ENCODE measurements around the gene PSMG4.

The PSMG4 gene

DNA sequence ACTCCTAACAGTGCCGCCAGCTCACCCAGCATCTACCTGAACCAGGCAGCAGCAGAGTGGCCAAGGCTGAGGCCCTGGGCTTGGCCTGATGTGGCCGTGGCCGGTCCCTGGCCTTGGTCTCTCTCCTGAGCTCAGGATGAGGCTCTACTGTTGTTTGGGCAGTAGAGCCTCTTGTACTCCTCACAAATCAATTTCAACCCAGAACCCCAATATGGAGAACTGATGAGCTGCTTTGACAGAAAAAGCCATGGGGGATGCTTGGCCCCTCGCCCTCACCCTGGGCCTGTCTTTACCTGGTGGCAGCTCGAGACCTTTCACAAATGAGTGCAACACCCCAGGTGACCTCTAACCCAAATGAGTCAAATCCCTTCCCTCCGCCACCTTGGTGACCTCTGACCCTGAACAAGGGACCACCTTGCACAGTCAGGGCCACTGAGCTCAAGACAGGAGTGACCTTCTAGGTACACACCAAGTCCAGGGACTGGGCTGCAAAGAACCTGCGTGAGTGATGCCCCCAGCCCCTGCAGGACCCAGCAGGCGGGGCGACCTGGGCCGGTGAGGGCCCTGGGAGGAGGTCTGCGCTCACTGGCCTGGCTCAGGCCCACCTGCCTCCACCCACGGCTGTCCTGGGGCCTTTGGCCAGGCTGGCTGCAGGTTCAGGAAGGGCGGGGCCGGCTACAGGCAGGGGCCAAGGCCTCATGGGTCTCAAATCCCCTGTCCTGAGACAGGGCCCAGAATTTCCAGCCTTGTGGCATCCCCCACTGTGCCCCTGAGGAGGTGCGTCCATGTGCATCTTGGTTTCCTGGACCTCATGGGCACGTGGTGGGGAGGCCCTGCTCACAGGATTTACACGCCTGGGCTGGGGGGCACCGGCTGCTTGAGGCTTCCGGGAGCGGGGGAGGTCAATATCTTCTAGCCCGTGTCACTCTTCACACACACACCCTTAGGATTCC is 30.2 kb downstream of the PSMG4 start:
- TF ChIP-seq POLR2A (IDR thresholded peaks at IDR 0.05; ENCODE audit: extremely low read depth, insufficient read length) = no peak
- no peak for TF ChIP-seq MYC (IDR thresholded peaks at IDR 0.05; ENCODE audit: low read depth, low read length)
- no peak for DNase-seq (ENCODE audit: low read depth)
- H3K4me3 ChIP-seq (ENCODE audit: low read depth, low read length) = no peak overlapping the region

DNA sequence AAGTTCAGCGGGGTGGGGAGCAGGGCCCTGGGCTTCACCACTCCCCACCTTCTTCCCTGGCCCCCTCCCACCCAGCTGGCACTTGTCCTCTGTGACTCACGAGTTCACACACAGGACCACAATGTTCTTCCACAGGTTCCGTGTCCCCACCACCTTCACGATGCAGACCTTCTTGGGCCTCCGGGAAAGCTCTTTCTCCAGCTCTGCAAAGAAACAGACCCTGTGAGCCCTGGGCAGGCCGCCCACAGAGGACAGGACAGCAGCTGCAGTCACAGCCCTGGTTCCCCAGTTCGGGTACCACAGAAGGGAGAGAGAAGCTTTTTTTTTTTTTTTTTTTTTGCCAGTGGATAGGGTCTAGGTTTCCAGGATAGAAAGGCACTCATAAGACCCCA is 30.9 kb downstream of the PSMG4 start:
- no peak for DNase-seq (ENCODE audit: low read depth)
- TF ChIP-seq, protein P1, sequence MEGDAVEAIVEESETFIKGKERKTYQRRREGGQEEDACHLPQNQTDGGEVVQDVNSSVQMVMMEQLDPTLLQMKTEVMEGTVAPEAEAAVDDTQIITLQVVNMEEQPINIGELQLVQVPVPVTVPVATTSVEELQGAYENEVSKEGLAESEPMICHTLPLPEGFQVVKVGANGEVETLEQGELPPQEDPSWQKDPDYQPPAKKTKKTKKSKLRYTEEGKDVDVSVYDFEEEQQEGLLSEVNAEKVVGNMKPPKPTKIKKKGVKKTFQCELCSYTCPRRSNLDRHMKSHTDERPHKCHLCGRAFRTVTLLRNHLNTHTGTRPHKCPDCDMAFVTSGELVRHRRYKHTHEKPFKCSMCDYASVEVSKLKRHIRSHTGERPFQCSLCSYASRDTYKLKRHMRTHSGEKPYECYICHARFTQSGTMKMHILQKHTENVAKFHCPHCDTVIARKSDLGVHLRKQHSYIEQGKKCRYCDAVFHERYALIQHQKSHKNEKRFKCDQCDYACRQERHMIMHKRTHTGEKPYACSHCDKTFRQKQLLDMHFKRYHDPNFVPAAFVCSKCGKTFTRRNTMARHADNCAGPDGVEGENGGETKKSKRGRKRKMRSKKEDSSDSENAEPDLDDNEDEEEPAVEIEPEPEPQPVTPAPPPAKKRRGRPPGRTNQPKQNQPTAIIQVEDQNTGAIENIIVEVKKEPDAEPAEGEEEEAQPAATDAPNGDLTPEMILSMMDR (IDR thresholded peaks at IDR 0.05; ENCODE audit: low read depth, low read length) = no peak
- TF ChIP-seq, protein P2, sequence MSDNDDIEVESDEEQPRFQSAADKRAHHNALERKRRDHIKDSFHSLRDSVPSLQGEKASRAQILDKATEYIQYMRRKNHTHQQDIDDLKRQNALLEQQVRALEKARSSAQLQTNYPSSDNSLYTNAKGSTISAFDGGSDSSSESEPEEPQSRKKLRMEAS (IDR thresholded peaks at IDR 0.05; ENCODE audit: low read depth, low read length) = no peak
- no peak for TF ChIP-seq POLR2A (IDR thresholded peaks at IDR 0.05; ENCODE audit: extremely low read depth, insufficient read length)
- TF ChIP-seq MYC (IDR thresholded peaks at IDR 0.05; ENCODE audit: low read depth, low read length) = no peak

DNA sequence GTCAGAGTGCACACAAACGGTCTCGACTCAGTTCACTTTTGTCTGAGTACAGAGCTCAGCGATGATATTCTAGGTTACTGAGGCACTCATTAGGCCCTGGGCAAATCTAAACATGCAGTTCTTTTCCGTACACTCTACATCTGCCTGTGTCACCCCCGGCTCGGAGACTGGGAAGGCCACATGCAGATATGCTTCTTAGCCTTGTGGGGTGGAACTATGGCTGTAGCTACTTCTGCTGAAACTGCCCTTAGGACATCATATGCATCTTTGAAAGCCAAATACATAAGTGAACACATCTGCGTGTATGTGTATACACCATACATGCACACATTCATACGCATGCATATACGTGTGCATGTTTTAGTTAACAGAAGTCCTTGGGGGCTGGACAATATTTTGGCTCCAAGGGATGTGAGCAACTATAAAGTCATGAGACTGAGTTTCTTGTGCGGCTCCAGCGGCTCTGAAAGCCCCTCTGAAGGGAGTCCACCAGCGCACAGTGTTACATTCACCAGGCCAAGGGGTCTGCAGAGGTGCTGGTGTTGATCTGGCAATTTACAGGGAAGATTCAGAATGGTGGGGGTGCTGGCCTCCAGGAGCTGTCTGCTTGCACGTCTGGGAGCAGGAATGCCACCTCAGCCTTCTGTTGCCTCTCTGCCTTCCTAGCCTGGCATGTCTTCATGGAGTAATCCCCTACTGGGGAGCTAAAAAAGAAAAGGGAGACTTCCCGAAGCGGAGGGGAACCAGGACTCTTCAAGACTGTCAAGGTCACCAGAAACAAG is 31.6 kb downstream of the PSMG4 start:
- no peak for TF ChIP-seq POLR2A (IDR thresholded peaks at IDR 0.05; ENCODE audit: extremely low read depth, insufficient read length)
- no peak for TF ChIP-seq MYC (IDR thresholded peaks at IDR 0.05; ENCODE audit: low read depth, low read length)
- TF ChIP-seq, protein P2 (IDR thresholded peaks at IDR 0.05; ENCODE audit: low read depth, low read length) = no peak
- TF ChIP-seq, protein P1 (IDR thresholded peaks at IDR 0.05; ENCODE audit: low read depth, low read length) = no peak
- DNase-seq (ENCODE audit: low read depth) = no peak
- no peak overlapping the region for H3K4me3 ChIP-seq (ENCODE audit: low read depth, low read length)

More for the DNA sequence above, 30.9 kb downstream of the PSMG4 start:
- no peak overlapping the region for H3K4me3 ChIP-seq (ENCODE audit: low read depth, low read length)

DNA sequence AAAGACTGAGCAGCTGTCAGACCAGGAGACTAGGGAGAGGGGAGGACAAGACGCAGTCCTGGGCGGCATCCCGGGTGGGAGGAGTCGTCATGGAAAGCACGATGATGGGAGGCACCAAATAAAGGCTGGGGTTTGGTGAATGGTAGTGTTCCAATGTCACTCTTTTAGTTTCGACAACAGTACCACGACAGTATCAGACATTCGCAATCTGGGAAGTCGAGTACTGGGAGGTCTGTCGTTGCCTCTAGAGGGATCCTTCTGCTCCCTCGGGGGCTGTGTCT is 32.1 kb downstream of the PSMG4 start:
- no peak overlapping the region for H3K4me3 ChIP-seq (ENCODE audit: low read depth, low read length)
- TF ChIP-seq MYC (IDR thresholded peaks at IDR 0.05; ENCODE audit: low read depth, low read length) = no peak
- TF ChIP-seq POLR2A (IDR thresholded peaks at IDR 0.05; ENCODE audit: extremely low read depth, insufficient read length) = no peak
- TF ChIP-seq, protein P1 (IDR thresholded peaks at IDR 0.05; ENCODE audit: low read depth, low read length) = no peak
- TF ChIP-seq, protein P2 (IDR thresholded peaks at IDR 0.05; ENCODE audit: low read depth, low read length) = no peak
- no peak for DNase-seq (ENCODE audit: low read depth)

DNA sequence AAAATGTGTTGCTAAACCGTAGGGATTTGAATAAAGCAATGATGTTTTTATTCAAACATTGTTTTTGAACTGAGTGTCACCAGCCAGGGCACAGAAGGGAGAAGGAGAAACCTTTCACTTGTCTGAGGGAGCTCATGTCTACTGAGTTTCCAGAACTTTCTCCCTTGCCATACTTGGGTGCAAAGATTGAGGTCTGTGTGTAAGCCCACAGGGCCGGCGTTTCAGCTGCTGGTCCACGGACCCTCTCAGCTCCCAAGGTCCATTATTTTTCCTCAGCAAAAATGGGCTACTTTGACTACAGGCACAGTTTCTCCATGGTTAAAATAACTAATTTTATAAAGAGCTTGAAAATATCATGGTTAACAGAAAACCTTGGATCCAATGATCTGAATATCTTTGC is 32.6 kb downstream of the PSMG4 start:
- DNase-seq (ENCODE audit: low read depth) = no peak
- no peak overlapping the region for H3K4me3 ChIP-seq (ENCODE audit: low read depth, low read length)
- TF ChIP-seq, protein P1 (IDR thresholded peaks at IDR 0.05; ENCODE audit: low read depth, low read length) = no peak
- TF ChIP-seq POLR2A (IDR thresholded peaks at IDR 0.05; ENCODE audit: extremely low read depth, insufficient read length) = no peak
- TF ChIP-seq, protein P2 (IDR thresholded peaks at IDR 0.05; ENCODE audit: low read depth, low read length) = no peak
- TF ChIP-seq MYC (IDR thresholded peaks at IDR 0.05; ENCODE audit: low read depth, low read length) = no peak

DNA sequence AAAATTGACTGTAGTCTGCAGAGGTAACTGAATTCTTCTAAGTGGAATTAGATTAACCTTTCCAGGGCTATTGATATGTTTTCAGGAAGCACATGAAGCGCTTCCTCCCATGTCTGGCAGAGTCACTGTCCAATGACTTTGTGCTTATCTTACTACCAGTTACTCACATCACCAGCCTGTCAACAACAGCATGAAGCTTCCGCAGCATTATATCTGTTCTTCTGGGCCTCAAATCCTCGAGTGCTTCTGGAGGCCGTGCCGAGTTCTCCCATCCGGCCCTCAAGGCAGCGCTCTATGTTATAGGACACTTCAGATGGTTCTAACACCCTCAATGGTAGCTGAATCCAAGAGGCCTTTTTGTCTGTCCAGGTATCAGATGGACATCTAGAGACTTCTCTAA is 33.2 kb downstream of the PSMG4 start:
- no peak for TF ChIP-seq POLR2A (IDR thresholded peaks at IDR 0.05; ENCODE audit: extremely low read depth, insufficient read length)
- TF ChIP-seq, protein P1 (IDR thresholded peaks at IDR 0.05; ENCODE audit: low read depth, low read length) = no peak
- no peak for TF ChIP-seq MYC (IDR thresholded peaks at IDR 0.05; ENCODE audit: low read depth, low read length)
- TF ChIP-seq, protein P2 (IDR thresholded peaks at IDR 0.05; ENCODE audit: low read depth, low read length) = no peak
- no peak for DNase-seq (ENCODE audit: low read depth)

More for the DNA sequence above, 33.2 kb downstream of the PSMG4 start:
- H3K4me3 ChIP-seq (ENCODE audit: low read depth, low read length) = no peak overlapping the region

All from NB4 (cell line).